ENCODE data around the gene TIE1. TPM values are rescaled to one million over a fixed set of nuclear protein-coding genes. Genes with fewer than 3 reads are reported as not detected.

TIE1 gene
- total and polyA plus RNA-seq, 2 of the 13 experiments (the other 11 are each of a cell fraction or from before 2014, with no cell fraction given) = 0.58 to 0.84 TPM

DNA sequence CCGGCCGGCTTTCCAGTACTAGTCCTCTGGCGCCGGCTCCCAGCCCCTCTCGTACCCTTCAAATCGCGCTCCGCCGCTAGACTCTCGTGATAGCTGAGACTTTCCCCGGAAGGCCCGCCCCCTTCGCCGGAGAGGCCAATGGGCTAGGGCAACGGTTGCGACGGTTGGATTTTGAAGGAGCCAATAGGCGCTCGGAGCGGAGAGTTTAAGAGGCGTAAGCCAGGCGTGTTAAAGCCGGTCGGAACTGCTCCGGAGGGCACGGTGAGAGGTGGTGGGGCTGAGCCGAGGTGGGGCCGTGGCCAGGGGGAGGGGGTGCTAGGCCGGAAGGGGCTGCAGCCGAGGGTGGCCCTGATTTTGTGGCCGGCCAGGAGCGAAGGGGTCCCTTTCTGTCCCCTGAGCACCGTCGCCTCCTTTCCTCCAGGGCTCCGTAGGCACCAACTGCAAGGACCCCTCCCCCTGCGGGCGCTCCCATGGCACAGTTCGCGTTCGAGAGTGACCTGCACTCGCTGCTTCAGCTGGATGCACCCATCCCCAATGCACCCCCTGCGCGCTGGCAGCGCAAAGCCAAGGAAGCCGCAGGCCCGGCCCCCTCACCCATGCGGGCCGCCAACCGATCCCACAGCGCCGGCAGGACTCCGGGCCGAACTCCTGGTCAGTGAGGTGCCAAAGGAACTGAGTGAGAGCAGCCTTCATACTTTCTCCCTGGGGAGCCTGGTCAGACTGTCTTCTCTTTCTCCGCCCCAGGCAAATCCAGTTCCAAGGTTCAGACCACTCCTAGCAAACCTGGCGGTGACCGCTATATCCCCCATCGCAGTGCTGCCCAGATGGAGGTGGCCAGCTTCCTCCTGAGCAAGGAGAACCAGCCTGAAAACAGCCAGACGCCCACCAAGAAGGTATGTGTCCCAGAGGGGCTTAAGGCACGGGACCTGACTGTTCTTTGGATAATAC, 58.2 kb downstream of the TIE1 start, which contains the start of gene CDC20 (continued):
- TF ChIP-seq, protein P1, sequence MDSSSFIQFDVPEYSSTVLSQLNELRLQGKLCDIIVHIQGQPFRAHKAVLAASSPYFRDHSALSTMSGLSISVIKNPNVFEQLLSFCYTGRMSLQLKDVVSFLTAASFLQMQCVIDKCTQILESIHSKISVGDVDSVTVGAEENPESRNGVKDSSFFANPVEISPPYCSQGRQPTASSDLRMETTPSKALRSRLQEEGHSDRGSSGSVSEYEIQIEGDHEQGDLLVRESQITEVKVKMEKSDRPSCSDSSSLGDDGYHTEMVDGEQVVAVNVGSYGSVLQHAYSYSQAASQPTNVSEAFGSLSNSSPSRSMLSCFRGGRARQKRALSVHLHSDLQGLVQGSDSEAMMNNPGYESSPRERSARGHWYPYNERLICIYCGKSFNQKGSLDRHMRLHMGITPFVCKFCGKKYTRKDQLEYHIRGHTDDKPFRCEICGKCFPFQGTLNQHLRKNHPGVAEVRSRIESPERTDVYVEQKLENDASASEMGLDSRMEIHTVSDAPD (CRISPR knock-in tag; IDR thresholded peaks at IDR 0.05) = no peak; the same call in 1 of the 2 replicates
- no peak for TF ChIP-seq MAFG (CRISPR knock-in tag; IDR thresholded peaks at IDR 0.05)
- 0 out of 2 replicates have a peak, but pooled peaks have one; percentile 86 for TF ChIP-seq HOXA7 (CRISPR knock-in tag; IDR thresholded peaks at IDR 0.05)
- no peak for TF ChIP-seq ZNF891 (CRISPR knock-in tag; IDR thresholded peaks at IDR 0.05)
- TF ChIP-seq, protein P2, sequence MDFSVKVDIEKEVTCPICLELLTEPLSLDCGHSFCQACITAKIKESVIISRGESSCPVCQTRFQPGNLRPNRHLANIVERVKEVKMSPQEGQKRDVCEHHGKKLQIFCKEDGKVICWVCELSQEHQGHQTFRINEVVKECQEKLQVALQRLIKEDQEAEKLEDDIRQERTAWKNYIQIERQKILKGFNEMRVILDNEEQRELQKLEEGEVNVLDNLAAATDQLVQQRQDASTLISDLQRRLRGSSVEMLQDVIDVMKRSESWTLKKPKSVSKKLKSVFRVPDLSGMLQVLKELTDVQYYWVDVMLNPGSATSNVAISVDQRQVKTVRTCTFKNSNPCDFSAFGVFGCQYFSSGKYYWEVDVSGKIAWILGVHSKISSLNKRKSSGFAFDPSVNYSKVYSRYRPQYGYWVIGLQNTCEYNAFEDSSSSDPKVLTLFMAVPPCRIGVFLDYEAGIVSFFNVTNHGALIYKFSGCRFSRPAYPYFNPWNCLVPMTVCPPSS (IDR thresholded peaks at IDR 0.05) = no peak
- TF ChIP-seq, protein P3, sequence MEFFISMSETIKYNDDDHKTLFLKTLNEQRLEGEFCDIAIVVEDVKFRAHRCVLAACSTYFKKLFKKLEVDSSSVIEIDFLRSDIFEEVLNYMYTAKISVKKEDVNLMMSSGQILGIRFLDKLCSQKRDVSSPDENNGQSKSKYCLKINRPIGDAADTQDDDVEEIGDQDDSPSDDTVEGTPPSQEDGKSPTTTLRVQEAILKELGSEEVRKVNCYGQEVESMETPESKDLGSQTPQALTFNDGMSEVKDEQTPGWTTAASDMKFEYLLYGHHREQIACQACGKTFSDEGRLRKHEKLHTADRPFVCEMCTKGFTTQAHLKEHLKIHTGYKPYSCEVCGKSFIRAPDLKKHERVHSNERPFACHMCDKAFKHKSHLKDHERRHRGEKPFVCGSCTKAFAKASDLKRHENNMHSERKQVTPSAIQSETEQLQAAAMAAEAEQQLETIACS (CRISPR knock-in tag; IDR thresholded peaks at IDR 0.05) = no peak
- no peak for TF ChIP-seq KLF9 (CRISPR knock-in tag; IDR thresholded peaks at IDR 0.05; ENCODE audit: low read depth)
- peak; percentile 79; the same call in 1 of the 2 replicates for TF ChIP-seq ZNF160 (CRISPR knock-in tag; IDR thresholded peaks at IDR 0.05)
- peak; percentile 20; the same call in 1 of the 2 replicates for TF ChIP-seq ZSCAN9 (CRISPR knock-in tag; IDR thresholded peaks at IDR 0.05; ENCODE audit: borderline replicate concordance)
- TF ChIP-seq, protein P4, sequence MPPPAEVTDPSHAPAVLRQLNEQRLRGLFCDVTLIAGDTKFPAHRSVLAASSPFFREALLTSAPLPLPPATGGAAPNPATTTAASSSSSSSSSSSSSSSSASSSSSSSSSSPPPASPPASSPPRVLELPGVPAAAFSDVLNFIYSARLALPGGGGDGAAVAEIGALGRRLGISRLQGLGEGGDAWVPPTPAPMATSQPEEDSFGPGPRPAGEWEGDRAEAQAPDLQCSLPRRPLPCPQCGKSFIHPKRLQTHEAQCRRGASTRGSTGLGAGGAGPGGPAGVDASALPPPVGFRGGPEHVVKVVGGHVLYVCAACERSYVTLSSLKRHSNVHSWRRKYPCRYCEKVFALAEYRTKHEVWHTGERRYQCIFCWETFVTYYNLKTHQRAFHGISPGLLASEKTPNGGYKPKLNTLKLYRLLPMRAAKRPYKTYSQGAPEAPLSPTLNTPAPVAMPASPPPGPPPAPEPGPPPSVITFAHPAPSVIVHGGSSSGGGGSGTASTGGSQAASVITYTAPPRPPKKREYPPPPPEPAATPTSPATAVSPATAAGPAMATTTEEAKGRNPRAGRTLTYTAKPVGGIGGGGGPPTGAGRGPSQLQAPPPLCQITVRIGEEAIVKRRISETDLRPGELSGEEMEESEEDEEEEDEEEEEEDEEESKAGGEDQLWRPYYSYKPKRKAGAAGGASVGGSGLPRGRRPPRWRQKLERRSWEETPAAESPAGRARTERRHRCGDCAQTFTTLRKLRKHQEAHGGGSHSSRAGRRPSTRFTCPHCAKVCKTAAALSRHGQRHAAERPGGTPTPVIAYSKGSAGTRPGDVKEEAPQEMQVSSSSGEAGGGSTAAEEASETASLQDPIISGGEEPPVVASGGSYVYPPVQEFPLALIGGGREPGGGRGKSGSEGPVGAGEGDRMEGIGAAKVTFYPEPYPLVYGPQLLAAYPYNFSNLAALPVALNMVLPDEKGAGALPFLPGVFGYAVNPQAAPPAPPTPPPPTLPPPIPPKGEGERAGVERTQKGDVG (CRISPR knock-in tag; IDR thresholded peaks at IDR 0.05; ENCODE audit: borderline replicate concordance) = no peak
- TF ChIP-seq, protein P5, sequence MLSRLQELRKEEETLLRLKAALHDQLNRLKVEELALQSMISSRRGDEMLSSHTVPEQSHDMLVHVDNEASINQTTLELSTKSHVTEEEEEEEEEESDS (CRISPR knock-in tag; IDR thresholded peaks at IDR 0.05; ENCODE audit: borderline replicate concordance) = peak; percentile 97
- TF ChIP-seq, protein P6, sequence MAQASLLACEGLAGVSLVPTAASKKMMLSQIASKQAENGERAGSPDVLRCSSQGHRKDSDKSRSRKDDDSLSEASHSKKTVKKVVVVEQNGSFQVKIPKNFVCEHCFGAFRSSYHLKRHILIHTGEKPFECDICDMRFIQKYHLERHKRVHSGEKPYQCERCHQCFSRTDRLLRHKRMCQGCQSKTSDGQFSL (CRISPR knock-in tag; IDR thresholded peaks at IDR 0.05) = no peak
- TF ChIP-seq CBX5 (CRISPR knock-in tag; IDR thresholded peaks at IDR 0.05; ENCODE audit: borderline replicate concordance) = no peak; the same call in 1 of the 2 replicates
- no peak for TF ChIP-seq ZNF572 (CRISPR knock-in tag; IDR thresholded peaks at IDR 0.05)
- TF ChIP-seq ATF7-NPFF (CRISPR knock-in tag; IDR thresholded peaks at IDR 0.05; ENCODE audit: low read depth) = peak; percentile 98
- peak; percentile 33; the same call in 1 of the 2 replicates for TF ChIP-seq NR2F2 (IDR thresholded peaks at IDR 0.05; ENCODE audit: borderline replicate concordance, low read depth)
- TF ChIP-seq, protein P7, sequence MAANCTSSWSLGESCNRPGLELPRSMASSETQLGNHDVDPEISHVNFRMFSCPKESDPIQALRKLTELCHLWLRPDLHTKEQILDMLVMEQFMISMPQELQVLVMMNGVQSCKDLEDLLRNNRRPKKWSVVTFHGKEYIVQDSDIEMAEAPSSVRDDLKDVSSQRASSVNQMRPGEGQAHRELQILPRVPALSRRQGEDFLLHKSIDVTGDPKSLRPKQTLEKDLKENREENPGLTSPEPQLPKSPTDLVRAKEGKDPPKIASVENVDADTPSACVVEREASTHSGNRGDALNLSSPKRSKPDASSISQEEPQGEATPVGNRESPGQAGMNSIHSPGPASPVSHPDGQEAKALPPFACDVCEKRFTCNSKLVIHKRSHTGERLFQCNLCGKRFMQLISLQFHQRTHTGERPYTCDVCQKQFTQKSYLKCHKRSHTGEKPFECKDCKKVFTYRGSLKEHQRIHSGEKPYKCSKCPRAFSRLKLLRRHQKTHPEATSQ (CRISPR knock-in tag; IDR thresholded peaks at IDR 0.05; ENCODE audit: borderline replicate concordance) = peak; percentile 94
- TF ChIP-seq RAD51 (IDR thresholded peaks at IDR 0.05; ENCODE audit: borderline replicate concordance) = no peak

Measured in HepG2 (cell line).